GM19463 (cell line): Measurements from ENCODE around the gene MGLL.

Experiments used
- ATAC-seq: cut with Tn5 transposase; IDR thresholded peaks from one replicate; pipeline ENCODE4 v1.9.1; 2021; ENCODE audit warnings: mild to moderate bottlenecking, moderate library complexity; ENCODE audit not compliant: unreplicated experiment

MGLL gene

DNA sequence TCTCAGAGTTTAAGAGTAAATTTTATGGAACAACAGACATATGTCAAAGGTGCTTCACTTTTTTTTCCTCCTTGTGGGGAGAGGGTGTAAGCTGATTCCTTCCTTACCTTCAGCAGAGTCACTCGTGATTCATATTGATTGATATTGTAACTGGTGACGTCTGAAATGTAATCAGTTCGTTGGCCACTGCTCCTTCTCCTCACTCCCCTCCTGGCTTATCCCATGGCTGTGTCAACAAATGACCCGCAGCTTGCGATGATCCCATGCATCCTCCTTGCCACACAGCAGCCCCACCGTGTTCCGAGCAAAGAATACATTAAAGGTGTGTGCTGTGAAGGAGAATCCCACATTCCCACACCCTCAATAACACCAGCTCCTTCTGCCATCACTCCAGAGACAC lies 7.3 kb downstream of the MGLL start:
- no peak for ATAC-seq

DNA sequence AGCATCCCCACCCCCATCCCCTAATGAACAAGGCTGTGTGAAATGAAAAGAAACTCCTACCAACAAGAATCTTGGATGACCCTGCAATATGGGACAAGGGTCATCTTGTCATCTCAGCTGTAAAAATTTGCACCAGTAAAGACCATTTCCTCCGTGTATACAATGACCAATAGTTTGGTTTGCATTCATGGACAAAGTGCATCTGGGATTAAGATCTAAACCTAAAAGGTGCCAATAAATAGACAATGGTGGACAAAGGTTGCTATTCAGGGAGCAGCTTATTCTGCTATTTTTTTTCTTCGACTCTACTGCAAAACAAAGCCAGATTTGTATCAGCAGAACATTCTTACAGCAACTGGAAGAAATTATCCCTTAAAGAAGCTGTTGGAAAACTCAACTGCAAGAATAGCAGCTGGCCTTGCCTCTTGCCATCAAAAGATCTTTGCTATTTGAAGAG lies 8.0 kb downstream of the MGLL start:
- ATAC-seq, result no peak

- no peak for ATAC-seq
Observed at GRCh38 chr3:127812151-127812550, 10.2 kb downstream of the MGLL start.

DNA sequence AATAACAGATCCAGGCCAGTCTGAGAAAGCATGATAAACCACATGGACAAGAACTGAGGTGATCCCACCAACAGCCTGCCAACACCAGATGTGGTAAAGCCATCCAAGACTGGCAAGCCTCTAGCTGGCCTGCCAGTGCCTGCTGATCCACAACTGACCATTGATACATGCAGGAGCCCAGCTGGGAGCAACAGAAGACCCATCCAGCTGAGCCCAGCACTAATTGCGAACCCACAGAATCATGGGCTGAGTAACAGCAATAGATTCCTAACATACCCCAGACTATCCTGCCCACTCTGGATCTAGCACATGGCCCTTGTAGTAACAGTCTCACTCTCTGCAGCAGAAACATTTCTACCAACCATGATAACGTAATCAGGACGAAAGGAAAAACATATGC lies 10.6 kb downstream of the MGLL start:
- ATAC-seq, result no peak

GRCh38 chr3:127809611-127810010 lies 12.7 kb downstream of the MGLL start:
- no peak for ATAC-seq

- ATAC-seq, result no peak
Observed at GRCh38 chr3:127809211-127809610, 13.1 kb downstream of the MGLL start.

DNA sequence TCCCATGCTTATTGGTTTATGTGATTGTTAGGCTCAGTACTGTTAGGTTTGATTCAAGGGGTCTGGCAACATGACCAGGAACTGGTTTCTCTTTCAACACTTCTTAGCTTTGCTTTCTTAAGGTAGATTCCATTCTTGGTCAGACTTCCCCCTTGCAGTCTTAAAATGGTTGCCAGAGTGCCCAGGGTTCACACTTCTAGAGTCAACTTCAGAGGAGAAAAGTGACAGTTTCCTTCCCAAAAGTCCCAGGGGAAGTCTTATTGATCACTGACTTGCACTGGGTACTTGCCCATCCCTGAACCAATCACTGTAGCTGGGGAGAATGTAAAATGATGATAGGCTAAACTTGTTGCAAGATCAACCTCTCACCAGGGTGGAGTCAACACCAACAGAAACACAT lies 14.1 kb downstream of the MGLL start:
- peak; percentile 56 for ATAC-seq

- no peak for ATAC-seq
Observed at GRCh38 chr3:127805026-127805753, 17.1 kb downstream of the MGLL start.

GRCh38 chr3:127804141-127804540 lies 18.2 kb downstream of the MGLL start:
- no peak for ATAC-seq

- ATAC-seq, result no peak
Observed at GRCh38 chr3:127803619-127804018, 18.7 kb downstream of the MGLL start.

DNA sequence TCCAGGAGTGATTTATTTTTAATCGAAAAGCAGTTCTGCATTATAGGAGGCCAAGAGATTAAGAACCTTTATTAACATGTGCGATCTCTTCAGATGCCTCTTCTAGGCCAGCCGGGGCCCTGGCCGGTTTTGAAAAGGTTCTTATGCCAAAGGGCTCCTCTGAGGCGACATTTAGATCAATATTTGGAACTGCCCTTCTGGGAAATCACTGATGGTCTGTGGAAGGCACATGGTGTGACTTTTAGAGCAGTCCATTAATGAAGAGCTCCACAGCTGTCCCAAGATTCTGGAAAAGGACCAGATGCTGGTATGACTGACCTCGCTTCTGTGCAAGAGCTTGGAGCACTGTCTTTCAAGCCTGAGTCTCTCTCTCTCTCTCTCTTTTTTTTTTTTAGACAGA lies 19.7 kb downstream of the MGLL start:
- ATAC-seq, result no peak

DNA sequence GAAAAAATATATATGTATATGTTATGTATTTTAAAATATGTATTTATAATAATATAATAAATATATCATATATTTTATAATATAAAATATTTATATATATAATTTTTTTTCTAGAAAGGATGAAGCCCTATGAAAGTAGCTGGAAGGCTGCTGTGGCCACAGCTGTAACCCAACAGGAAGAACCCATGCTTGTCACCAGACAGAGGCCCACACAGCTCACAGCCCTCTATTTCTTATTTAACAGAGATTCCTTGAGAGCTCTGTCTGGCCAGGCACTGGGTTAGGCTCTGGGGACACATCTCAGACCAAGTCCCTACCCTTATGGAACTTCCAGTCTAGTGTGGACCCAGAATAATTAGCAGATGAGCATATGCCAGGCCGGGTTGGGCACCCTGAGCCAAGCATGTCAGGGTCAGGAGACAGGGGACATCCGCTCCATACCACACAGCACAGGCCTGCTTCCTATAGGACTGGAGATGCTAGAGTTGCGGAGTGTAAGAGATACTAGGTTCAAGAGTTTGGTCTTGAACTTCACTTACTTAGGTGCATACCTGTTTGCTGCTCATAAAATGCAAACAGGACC lies 20.5 kb downstream of the MGLL start:
- ATAC-seq, result no peak

DNA sequence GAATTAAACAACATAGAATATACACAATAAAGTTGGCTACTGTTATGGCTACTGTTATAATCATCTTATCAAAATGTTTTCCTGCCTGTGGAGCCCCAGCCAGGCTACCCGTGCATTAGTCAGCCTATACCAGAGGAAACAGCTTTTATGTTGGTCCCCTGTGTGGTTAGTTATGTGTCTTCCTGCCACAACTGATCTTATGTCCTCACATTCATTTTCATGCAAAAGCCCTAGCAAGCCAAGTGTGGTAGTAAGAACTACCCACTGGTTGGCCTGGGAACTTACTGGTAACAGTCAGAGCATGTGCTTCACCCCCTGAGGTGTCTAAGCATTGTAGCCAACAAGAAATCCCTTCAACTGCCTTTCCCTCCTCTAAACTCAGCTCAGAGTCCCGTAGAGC lies 21.8 kb downstream of the MGLL start:
- ATAC-seq, result peak; percentile 65

DNA sequence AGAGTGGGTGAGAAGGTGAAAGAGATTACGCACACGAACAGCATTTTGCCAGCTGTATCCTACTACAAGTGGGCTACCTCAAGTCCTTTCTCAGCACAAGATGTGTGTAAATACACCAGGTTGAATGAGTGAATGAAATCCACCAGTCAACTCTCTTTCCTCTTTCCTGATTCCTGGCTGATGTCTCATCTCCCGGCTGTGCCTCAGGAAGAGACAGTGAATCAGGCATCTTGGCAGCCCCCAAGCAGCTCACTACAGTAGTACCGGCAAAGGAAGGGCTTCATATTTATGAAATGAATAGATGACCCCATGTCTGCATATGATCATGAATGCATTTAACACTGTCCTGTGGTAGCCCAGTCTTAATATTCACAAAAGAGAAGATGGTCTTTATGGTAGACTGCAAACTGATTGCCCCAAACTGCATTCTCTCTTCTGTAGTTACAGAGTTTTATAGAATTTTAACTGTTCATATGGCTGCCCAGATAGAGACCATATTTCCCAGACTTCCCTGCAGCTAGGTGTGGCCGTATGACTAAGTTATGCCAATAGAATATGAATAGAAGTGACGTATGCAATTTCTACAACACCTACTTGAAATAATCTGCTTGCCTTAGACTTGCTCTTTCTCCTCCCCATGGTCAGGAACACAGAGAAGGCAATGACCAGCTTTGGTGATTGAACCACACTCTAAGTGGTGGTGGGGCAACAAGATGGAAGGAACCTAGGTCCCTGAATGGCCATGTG lies 22.7 kb downstream of the MGLL start:
- ATAC-seq, result no peak

- ATAC-seq, result no peak
Observed at GRCh38 chr3:127798716-127799115, 23.6 kb downstream of the MGLL start.

DNA sequence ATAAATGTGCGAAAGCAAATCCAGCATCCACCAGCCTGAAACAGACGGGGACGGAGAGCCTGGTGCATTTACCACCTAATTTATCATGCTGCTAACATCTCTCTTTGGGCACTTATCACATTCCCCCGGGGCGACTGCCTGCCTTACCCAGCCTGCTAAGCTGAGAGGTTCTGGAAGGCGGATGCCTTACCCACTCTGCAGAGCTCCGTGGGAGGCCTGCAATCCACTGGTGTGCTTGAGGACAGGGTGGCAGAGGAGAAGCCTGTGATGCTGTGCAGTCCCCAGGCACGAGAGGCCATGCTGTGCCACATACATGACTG lies 25.5 kb downstream of the MGLL start:
- ATAC-seq, result no peak

DNA sequence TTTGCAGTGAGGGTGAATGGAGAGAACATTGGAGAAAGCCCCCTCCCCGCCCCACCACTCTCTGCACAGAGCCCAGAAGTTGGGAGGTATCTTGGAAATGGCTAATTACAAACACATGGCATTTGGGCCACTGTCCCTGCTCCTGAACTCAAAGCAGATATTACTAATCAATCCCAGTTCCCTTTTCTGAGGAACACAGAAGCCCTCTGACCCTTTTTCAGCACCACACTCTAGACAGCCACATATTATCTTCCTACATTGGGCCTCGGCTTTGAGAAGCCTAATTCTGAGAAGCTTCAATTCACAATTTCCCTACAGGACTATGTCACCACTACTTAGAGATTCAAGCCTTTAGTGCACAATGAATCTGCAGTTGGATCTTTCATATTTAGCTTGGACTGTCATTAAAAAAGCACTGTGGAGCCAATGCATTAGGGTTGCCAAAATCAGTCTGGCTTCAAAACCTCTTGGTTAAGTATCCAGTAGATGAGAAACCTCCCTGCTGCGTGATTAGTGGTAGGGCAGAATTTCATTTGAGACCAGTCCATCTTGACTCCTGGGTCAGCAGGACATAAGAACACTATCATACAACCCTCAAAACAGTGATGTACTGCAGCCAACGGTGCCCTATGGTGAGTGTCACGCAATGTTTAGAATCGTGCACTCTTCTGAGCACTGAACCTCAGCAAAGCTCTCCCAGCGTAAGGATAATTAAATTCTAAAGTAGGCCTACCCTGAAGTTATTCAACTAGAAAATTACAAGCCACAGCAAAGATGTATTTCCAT lies 26.1 kb downstream of the MGLL start:
- ATAC-seq, result no peak

GRCh38 chr3:127794972-127795371 lies 27.3 kb downstream of the MGLL start:
- no peak for ATAC-seq

GRCh38 chr3:127794402-127794801 lies 27.9 kb downstream of the MGLL start:
- no peak for ATAC-seq

DNA sequence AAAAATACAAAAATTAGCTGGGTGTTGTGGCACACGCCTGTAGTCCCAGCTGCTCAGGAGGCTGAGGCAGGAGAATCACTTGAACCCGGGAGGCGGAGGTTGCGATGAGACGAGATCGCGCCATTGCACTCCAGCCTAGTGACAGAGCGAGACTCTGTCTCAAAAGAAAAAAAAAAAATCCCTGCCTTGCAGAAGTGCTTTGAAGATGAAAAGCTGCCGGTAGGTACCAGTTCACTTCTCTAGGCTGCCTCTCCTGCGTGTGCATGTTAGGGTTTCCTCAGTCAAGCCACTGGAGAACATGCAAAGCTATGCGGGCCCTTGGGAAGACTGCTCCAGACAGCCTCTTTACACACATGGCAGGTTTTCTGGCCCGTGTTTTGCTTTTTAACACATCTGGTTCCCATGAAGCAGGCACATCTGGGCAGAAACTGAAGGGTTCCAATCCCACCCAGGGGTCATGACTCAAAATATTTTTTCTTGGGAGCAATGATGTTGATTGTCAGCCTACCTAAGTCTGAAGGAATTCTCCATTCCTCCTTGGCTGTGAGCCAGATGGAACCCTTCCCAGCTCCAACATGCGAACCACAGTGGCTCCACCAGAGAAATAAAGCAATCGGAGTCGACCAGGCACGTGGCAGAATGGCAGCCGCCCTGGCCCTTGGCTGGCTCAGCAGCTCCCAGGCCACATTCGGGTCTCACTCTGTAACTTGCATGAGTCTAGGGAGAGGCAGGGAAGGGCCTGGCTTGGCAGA lies 29.6 kb downstream of the MGLL start:
- no peak for ATAC-seq
